Astrocyte (in vitro differentiated cells and primary cell): ENCODE results near the gene ELMOD3.

ENCODE experiments used
- EZH2 ChIP-seq: IDR thresholded peaks from 2 replicates; pipeline ENCODE4 v1.6.1; 2012; ENCODE audit warnings: mild to moderate bottlenecking, low read length, inconsistent platforms; ENCODE audit not compliant: insufficient read depth
- TF ChIP-seq, protein P1 (sequence below): IDR thresholded peaks from 2 replicates; pipeline ENCODE4 v1.5.1; 2011; ENCODE audit warnings: low read depth, mild to moderate bottlenecking, inconsistent platforms, low read length, moderate library complexity; ENCODE audit not compliant: insufficient read depth

GRCh38 chr2:85326406-85327159, 28.0 kb upstream of the ELMOD3 start:
- TF ChIP-seq, protein P1, sequence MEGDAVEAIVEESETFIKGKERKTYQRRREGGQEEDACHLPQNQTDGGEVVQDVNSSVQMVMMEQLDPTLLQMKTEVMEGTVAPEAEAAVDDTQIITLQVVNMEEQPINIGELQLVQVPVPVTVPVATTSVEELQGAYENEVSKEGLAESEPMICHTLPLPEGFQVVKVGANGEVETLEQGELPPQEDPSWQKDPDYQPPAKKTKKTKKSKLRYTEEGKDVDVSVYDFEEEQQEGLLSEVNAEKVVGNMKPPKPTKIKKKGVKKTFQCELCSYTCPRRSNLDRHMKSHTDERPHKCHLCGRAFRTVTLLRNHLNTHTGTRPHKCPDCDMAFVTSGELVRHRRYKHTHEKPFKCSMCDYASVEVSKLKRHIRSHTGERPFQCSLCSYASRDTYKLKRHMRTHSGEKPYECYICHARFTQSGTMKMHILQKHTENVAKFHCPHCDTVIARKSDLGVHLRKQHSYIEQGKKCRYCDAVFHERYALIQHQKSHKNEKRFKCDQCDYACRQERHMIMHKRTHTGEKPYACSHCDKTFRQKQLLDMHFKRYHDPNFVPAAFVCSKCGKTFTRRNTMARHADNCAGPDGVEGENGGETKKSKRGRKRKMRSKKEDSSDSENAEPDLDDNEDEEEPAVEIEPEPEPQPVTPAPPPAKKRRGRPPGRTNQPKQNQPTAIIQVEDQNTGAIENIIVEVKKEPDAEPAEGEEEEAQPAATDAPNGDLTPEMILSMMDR: no peak
- no peak for TF ChIP-seq EZH2
